Erythroblast (primary cell): Measurements from ENCODE around the gene ZBTB20.

Experiments
- GATA1 ChIP-seq: IDR thresholded peaks from 2 replicates; pipeline ENCODE4 v1.6.1; 2011; ENCODE audit warnings: low read depth, mild to moderate bottlenecking, control low read depth, low read length, moderate library complexity
- POLR2A ChIP-seq: IDR thresholded peaks from 2 replicates; pipeline ENCODE4 v1.6.1; 2011; ENCODE audit warnings: mild to moderate bottlenecking, low read length

- TF ChIP-seq POLR2A = no peak
- TF ChIP-seq GATA1 = no peak
Measured at GRCh38 chr3:115021061-115021460, 126.0 kb downstream of the ZBTB20 start.
